ENCODE results near the gene INTS3.

- TF ChIP-seq POLR2A (IDR thresholded peaks at IDR 0.05): no peak
- TF ChIP-seq, protein P1, sequence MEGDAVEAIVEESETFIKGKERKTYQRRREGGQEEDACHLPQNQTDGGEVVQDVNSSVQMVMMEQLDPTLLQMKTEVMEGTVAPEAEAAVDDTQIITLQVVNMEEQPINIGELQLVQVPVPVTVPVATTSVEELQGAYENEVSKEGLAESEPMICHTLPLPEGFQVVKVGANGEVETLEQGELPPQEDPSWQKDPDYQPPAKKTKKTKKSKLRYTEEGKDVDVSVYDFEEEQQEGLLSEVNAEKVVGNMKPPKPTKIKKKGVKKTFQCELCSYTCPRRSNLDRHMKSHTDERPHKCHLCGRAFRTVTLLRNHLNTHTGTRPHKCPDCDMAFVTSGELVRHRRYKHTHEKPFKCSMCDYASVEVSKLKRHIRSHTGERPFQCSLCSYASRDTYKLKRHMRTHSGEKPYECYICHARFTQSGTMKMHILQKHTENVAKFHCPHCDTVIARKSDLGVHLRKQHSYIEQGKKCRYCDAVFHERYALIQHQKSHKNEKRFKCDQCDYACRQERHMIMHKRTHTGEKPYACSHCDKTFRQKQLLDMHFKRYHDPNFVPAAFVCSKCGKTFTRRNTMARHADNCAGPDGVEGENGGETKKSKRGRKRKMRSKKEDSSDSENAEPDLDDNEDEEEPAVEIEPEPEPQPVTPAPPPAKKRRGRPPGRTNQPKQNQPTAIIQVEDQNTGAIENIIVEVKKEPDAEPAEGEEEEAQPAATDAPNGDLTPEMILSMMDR (IDR thresholded peaks at IDR 0.05): no peak
These were observed 44.0 kb upstream of the INTS3 start for GRCh38 chr1:153683854-153684253.
